WTC11 (cell line): ENCODE measurements around the gene RLN2. TPM values are rescaled to one million over a fixed set of nuclear protein-coding genes. Genes with fewer than 3 reads are reported as not detected.

Experiments used
- ATAC-seq: fragments of 200-7000 bp; cut with Tn5 transposase; 2 replicates; pipeline ENCODE4 v1.10.0; 2021; ENCODE audit warnings: mild to moderate bottlenecking, moderate library complexity
- CTCF ChIA-PET: fragments of 300-600 bp; sonication (Branson Sonifier 250); formaldehyde crosslinking; loops from one replicate; lab custom pipeline; 2021; ENCODE audit warnings: antibody characterized with exemption; lab: Charles Lee
- POLR2A ChIA-PET: fragments of 350-600 bp; sonication (Branson Sonifier 250); formaldehyde crosslinking; loops from one replicate; lab custom pipeline; 2021; ENCODE audit warnings: antibody characterized with exemption; lab: Charles Lee
- DNase-seq: peaks from one replicate; pipeline ENCODE4 v3.0.0; 2021; ENCODE audit warnings: low spot score
- H3K27ac Mint-ChIP-seq: 2 replicates; pipeline ENCODE4 v1.8.0; 2021; ENCODE audit warnings: mixed read lengths
- H3K27me3 Mint-ChIP-seq: 2 replicates; pipeline ENCODE4 v1.8.0; 2021; ENCODE audit warnings: low read depth, mild to moderate bottlenecking, moderate library complexity, mixed read lengths
- H3K36me3 Mint-ChIP-seq: 2 replicates; pipeline ENCODE4 v1.8.0; 2021; ENCODE audit warnings: mixed read lengths
- H3K4me1 Mint-ChIP-seq: 2 replicates; pipeline ENCODE4 v1.8.0; 2022; ENCODE audit warnings: mixed read lengths
- H3K4me3 Mint-ChIP-seq: 2 replicates; pipeline ENCODE4 v1.8.0; 2021; ENCODE audit warnings: mild to moderate bottlenecking, moderate library complexity, mixed read lengths
- H3K9me3 Mint-ChIP-seq: 2 replicates; pipeline ENCODE4 v1.8.0; 2021; ENCODE audit warnings: mixed read lengths
- ARID4B ChIP-seq: sonication (generic); formaldehyde crosslinking; IDR thresholded peaks from 2 replicates; pipeline ENCODE4 v1.8.0; 2023; ENCODE audit warnings: missing genetic modification reagents, mild to moderate bottlenecking, borderline replicate concordance
- ATF1 ChIP-seq: sonication (generic); formaldehyde crosslinking; IDR thresholded peaks from 2 replicates; pipeline ENCODE4 v1.8.1; 2023; ENCODE audit warnings: mild to moderate bottlenecking, moderate library complexity, missing genetic modification reagents
- CBFB ChIP-seq: sonication (generic); formaldehyde crosslinking; IDR thresholded peaks from 2 replicates; pipeline ENCODE4 v1.8.1; 2022; ENCODE audit warnings: mild to moderate bottlenecking, low read depth, missing genetic modification reagents
- CTCF ChIP-seq: fragments of 200-600 bp; IDR thresholded peaks from 2 replicates; pipeline ENCODE4 v1.8.0; 2022; ENCODE audit warnings: antibody characterized with exemption
- E2F4 ChIP-seq: sonication (generic); formaldehyde crosslinking; IDR thresholded peaks from 2 replicates; pipeline ENCODE4 v1.8.1; 2022; ENCODE audit warnings: low read depth, mild to moderate bottlenecking, moderate library complexity, missing genetic modification reagents, borderline replicate concordance
- FOXP1 ChIP-seq: sonication (generic); formaldehyde crosslinking; IDR thresholded peaks from 2 replicates; pipeline ENCODE4 v1.8.0; 2022; ENCODE audit warnings: missing genetic modification reagents, mild to moderate bottlenecking, moderate library complexity, borderline replicate concordance
- FOXP4 ChIP-seq: sonication (generic); formaldehyde crosslinking; IDR thresholded peaks from 2 replicates; pipeline ENCODE4 v1.8.0; 2022; ENCODE audit warnings: mild to moderate bottlenecking, missing genetic modification reagents
- GRHL2 ChIP-seq: fragments of 250-450 bp; sonication (Bioruptor Pico); IDR thresholded peaks from 2 replicates; pipeline ENCODE4 v1.8.0; 2022; ENCODE audit warnings: mild to moderate bottlenecking, moderate library complexity; ENCODE audit not compliant: insufficient replicate concordance, severe bottlenecking
- MXD4 ChIP-seq: fragments of 250-450 bp; sonication (Bioruptor Pico); IDR thresholded peaks from 2 replicates; pipeline ENCODE4 v1.8.0; 2021; ENCODE audit warnings: mild to moderate bottlenecking, moderate library complexity, borderline replicate concordance
- MYBL2 ChIP-seq: sonication (generic); formaldehyde crosslinking; IDR thresholded peaks from 2 replicates; pipeline ENCODE4 v1.8.1; 2023; ENCODE audit warnings: mild to moderate bottlenecking, moderate library complexity, missing genetic modification reagents
- NR3C1 ChIP-seq: sonication (generic); formaldehyde crosslinking; conservative IDR thresholded peaks from 2 replicates; pipeline ENCODE4 v1.8.1; 2023; ENCODE audit warnings: low read depth, mild to moderate bottlenecking, missing genetic modification reagents
- SMAD3 ChIP-seq: sonication (generic); formaldehyde crosslinking; IDR thresholded peaks from 2 replicates; pipeline ENCODE4 v1.8.0; 2022; ENCODE audit warnings: missing genetic modification reagents, mild to moderate bottlenecking, borderline replicate concordance
- ZBTB21 ChIP-seq: sonication (generic); formaldehyde crosslinking; IDR thresholded peaks from 2 replicates; pipeline ENCODE4 v1.8.1; 2023; ENCODE audit warnings: mild to moderate bottlenecking, missing genetic modification reagents, borderline replicate concordance
- ZNF317 ChIP-seq: sonication (generic); formaldehyde crosslinking; IDR thresholded peaks from 2 replicates; pipeline ENCODE4 v1.8.1; 2023; ENCODE audit warnings: low read depth, mild to moderate bottlenecking, moderate library complexity, missing genetic modification reagents, borderline replicate concordance
- total RNA-seq: library from RNA; stranded (reverse); gene quantifications from 3 replicates; pipeline ENCODE4 v1.2.3, GENCODE V29; 2021
- TF ChIP-seq, protein P1 (sequence below): sonication (generic); formaldehyde crosslinking; IDR thresholded peaks from 2 replicates; pipeline ENCODE4 v1.8.0; 2023; ENCODE audit warnings: mild to moderate bottlenecking, missing genetic modification reagents
- TF ChIP-seq, protein P2 (sequence below): sonication (generic); formaldehyde crosslinking; IDR thresholded peaks from 2 replicates; pipeline ENCODE4 v1.8.0; 2023; ENCODE audit warnings: missing genetic modification reagents

Gene RLN2
- total RNA-seq, 1 experiment from 2014 or later, result 4.0 TPM

GRCh38 chr9:5265939-5266338 is 38.6 kb downstream of the RLN2 start:
- TF ChIP-seq CBFB (CRISPR knock-in tag) (no peak), E2F4 (no peak), MXD4 (no peak), ZBTB21 (CRISPR knock-in tag) (no peak), CTCF (peak; percentile 29; the same call in 1 of the 2 replicates), ZNF317 (CRISPR knock-in tag) (no peak)
- TF ChIP-seq, protein P1, sequence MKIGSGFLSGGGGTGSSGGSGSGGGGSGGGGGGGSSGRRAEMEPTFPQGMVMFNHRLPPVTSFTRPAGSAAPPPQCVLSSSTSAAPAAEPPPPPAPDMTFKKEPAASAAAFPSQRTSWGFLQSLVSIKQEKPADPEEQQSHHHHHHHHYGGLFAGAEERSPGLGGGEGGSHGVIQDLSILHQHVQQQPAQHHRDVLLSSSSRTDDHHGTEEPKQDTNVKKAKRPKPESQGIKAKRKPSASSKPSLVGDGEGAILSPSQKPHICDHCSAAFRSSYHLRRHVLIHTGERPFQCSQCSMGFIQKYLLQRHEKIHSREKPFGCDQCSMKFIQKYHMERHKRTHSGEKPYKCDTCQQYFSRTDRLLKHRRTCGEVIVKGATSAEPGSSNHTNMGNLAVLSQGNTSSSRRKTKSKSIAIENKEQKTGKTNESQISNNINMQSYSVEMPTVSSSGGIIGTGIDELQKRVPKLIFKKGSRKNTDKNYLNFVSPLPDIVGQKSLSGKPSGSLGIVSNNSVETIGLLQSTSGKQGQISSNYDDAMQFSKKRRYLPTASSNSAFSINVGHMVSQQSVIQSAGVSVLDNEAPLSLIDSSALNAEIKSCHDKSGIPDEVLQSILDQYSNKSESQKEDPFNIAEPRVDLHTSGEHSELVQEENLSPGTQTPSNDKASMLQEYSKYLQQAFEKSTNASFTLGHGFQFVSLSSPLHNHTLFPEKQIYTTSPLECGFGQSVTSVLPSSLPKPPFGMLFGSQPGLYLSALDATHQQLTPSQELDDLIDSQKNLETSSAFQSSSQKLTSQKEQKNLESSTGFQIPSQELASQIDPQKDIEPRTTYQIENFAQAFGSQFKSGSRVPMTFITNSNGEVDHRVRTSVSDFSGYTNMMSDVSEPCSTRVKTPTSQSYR (CRISPR knock-in tag), result no peak
- peaks cover 29% of the 10 kb centered on the region for H3K4me1 Mint-ChIP-seq
- ATAC-seq, result peak; percentile 81
- CTCF ChIA-PET, result interaction anchor here (0.6 to 1.2 kb wide), 4 partner anchors 39 to 80 kb away, joined by 3 to 9 read pairs (median 4); partner anchors contain the start of genes RLN1 and RLN2
- H3K4me3 Mint-ChIP-seq, result no peak overlapping the region
- DNase-seq, result peak; percentile 45
- H3K27ac Mint-ChIP-seq, result no peak overlapping the region
- H3K27me3 Mint-ChIP-seq, result peaks cover 6% of the 10 kb centered on the region; the same call in 1 of the 2 replicates
- POLR2A ChIA-PET, result no interaction called here
- no peaks in the 10 kb centered on the region; the same call in 1 of the 2 replicates for H3K36me3 Mint-ChIP-seq
- no peaks in the 10 kb centered on the region for H3K9me3 Mint-ChIP-seq

GRCh38 chr9:5264219-5264595 is 40.3 kb downstream of the RLN2 start:
- Mint-ChIP-seq H3K36me3 (peaks cover 8% of the 10 kb centered on the region), H3K4me3 (no peak overlapping the region), H3K4me1 (peaks cover 16% of the 10 kb centered on the region), H3K9me3 (peaks cover 13% of the 10 kb centered on the region), H3K27me3 (no peaks in the 10 kb centered on the region), H3K27ac (no peak overlapping the region)
- TF ChIP-seq ATF1 (no peak), SMAD3 (CRISPR knock-in tag) (no peak), GRHL2 (CRISPR knock-in tag) (no peak), ARID4B (CRISPR knock-in tag) (no peak), MYBL2 (CRISPR knock-in tag) (no peak), NR3C1 (CRISPR knock-in tag) (no peak), FOXP1 (CRISPR knock-in tag) (no peak), FOXP4 (no peak)
- TF ChIP-seq, protein P2, sequence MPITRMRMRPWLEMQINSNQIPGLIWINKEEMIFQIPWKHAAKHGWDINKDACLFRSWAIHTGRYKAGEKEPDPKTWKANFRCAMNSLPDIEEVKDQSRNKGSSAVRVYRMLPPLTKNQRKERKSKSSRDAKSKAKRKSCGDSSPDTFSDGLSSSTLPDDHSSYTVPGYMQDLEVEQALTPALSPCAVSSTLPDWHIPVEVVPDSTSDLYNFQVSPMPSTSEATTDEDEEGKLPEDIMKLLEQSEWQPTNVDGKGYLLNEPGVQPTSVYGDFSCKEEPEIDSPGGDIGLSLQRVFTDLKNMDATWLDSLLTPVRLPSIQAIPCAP (CRISPR knock-in tag), result no peak
- TF ChIP-seq, protein P1 (CRISPR knock-in tag), result no peak
- DNase-seq (no peak), ATAC-seq (no peak)
- POLR2A ChIA-PET, result no interaction called here
- CTCF ChIA-PET, result interaction anchor here (0.9 to 1.1 kb wide), 4 partner anchors 57 to 281 kb away, joined by 3 to 12 read pairs (median 4); no protein-coding TSS in a partner anchor
